ENCODE data around the gene EIF5B. TPM values are rescaled to one million over a fixed set of nuclear protein-coding genes. Genes with fewer than 3 reads are reported as not detected.

Gene EIF5B
- polyA plus RNA-seq, 2 donors: 25.9 to 27.2 TPM

- peak overlapping the region in 1 of 2 donors; percentile 15 for H3K4me3 ChIP-seq (ENCODE audit: low read depth in 1 of 2, low read length in 2 of 2)
- H3K36me3 ChIP-seq (ENCODE audit: control insufficient read depth in 2 of 2, insufficient read depth in 2 of 2, low read length in 1 of 2): peaks cover 11 to 19% of the 10 kb centered on the region in 2 donors
- H3K27ac ChIP-seq (ENCODE audit: low read depth in 2 of 2, low read length in 1 of 2): peak overlapping the region; percentile 64 to 66
- H3K27me3 ChIP-seq (ENCODE audit: control insufficient read depth in 1 of 2, insufficient read depth in 2 of 2, low read length in 2 of 2): no peaks in the 10 kb centered on the region
- H3K9me3 ChIP-seq (ENCODE audit: control insufficient read depth in 2 of 2, insufficient read depth in 1 of 2, low read depth in 1 of 2, low read length in 1 of 2): no peaks in the 10 kb centered on the region
- peaks cover 0 to 3% of the 10 kb centered on the region in 2 donors for H3K4me1 ChIP-seq (ENCODE audit: control insufficient read depth in 2 of 2, insufficient read depth in 2 of 2, low read length in 1 of 2)
- WGBS, 2 donors: 68 to 81% methylated on average over 8 of the region's 8 CpGs
Observed at GRCh38 chr2:99404039-99404796, 67.0 kb downstream of the EIF5B start.

DNA sequence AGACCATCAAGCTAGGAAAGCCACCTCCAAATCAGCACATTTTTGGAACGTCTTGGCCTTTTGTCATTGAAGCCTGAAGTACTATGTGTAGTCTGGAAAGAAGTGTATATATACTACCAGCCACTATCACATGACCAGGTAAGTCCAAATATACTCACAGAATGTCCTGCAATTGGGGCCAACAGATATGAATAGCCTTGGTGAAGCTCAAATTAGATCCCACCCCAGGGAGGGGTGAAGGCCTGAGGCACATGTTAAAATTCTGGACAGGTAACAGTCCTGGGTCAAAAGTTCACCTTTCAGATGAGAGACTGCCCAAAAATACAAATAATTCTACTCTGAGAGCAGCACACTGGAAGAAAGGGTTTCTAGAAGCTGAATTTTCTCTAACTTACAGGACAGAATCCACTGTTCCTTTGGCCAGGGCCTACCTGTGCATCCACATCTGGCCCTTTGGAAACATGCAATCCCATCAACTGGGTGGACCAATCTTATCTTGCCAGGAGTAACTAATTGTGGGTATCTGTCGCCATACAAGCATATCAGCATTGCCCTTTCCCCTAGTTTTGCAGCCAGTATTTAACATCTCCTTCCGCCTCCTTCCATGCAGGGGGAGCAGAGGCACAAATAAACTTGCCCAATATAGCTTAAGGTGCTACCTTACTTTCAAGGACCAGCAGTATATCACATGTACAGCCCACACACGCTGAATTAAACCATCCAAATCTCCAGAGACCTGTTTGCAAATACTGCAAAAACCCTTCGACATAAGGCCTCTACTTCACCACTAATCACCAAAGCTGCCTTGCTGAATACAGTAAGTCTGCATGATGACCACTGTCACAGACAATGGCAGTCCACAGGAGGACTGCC is 67.8 kb downstream of the EIF5B start:
- H3K4me3 ChIP-seq (ENCODE audit: low read depth in 1 of 2, low read length in 2 of 2): no peak overlapping the region
- H3K27me3 ChIP-seq (ENCODE audit: control insufficient read depth in 1 of 2, insufficient read depth in 2 of 2, low read length in 2 of 2): no peaks in the 10 kb centered on the region
- no peaks in the 10 kb centered on the region for H3K9me3 ChIP-seq (ENCODE audit: control insufficient read depth in 2 of 2, insufficient read depth in 1 of 2, low read depth in 1 of 2, low read length in 1 of 2)
- peaks cover 0 to 3% of the 10 kb centered on the region in 2 donors for H3K4me1 ChIP-seq (ENCODE audit: control insufficient read depth in 2 of 2, insufficient read depth in 2 of 2, low read length in 1 of 2)
- WGBS, 2 donors: 73 to 77% methylated on average over 5 of the region's 5 CpGs
- peak overlapping the region; percentile 23 to 61 for H3K27ac ChIP-seq (ENCODE audit: low read depth in 2 of 2, low read length in 1 of 2)
- peaks cover 11 to 21% of the 10 kb centered on the region in 2 donors for H3K36me3 ChIP-seq (ENCODE audit: control insufficient read depth in 2 of 2, insufficient read depth in 2 of 2, low read length in 1 of 2)

GRCh38 chr2:99406137-99406536 is 68.9 kb downstream of the EIF5B start:
- Histone ChIP-seq H3K4me3 (ENCODE audit: low read depth in 1 of 2, low read length in 2 of 2) (no peak overlapping the region), H3K27me3 (ENCODE audit: control insufficient read depth in 1 of 2, insufficient read depth in 2 of 2, low read length in 2 of 2) (no peaks in the 10 kb centered on the region), H3K4me1 (ENCODE audit: control insufficient read depth in 2 of 2, insufficient read depth in 2 of 2, low read length in 1 of 2) (peaks cover 0 to 3% of the 10 kb centered on the region in 2 donors), H3K36me3 (ENCODE audit: control insufficient read depth in 2 of 2, insufficient read depth in 2 of 2, low read length in 1 of 2) (peaks cover 11 to 24% of the 10 kb centered on the region in 2 donors), H3K9me3 (ENCODE audit: control insufficient read depth in 2 of 2, insufficient read depth in 1 of 2, low read depth in 1 of 2, low read length in 1 of 2) (no peaks in the 10 kb centered on the region), H3K27ac (ENCODE audit: low read depth in 2 of 2, low read length in 1 of 2) (no peak overlapping the region)
- 94% methylated on average over 6 of the region's 6 CpGs for WGBS, 2 donors

DNA sequence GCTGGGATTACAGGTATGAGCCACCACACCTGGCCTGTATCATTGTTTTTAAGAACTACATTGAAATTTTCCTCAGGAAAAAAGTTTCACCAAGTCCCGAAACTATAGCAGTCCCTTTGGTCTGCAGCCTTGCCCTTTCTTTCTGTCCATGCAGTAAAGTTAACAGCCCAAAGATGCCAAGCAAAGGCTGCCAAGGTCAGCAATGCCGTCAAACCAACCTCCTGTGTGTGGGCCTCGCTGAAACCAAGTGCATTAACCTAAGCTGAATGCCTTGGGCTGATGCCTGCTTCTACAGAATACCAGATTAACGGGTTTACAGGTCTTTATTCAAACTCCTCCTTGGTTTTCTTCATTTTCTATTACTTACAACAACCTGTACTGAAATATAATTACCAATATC is 73.1 kb downstream of the EIF5B start:
- H3K27ac ChIP-seq (ENCODE audit: low read depth in 2 of 2, low read length in 1 of 2): no peak overlapping the region
- H3K4me1 ChIP-seq (ENCODE audit: control insufficient read depth in 2 of 2, insufficient read depth in 2 of 2, low read length in 1 of 2): no peaks in the 10 kb centered on the region
- 91 to 97% methylated on average over 4 of the region's 4 CpGs for WGBS, 2 donors
- peaks cover 3 to 16% of the 10 kb centered on the region in 2 donors for H3K36me3 ChIP-seq (ENCODE audit: control insufficient read depth in 2 of 2, insufficient read depth in 2 of 2, low read length in 1 of 2)
- H3K9me3 ChIP-seq (ENCODE audit: control insufficient read depth in 2 of 2, insufficient read depth in 1 of 2, low read depth in 1 of 2, low read length in 1 of 2): no peaks in the 10 kb centered on the region
- H3K4me3 ChIP-seq (ENCODE audit: low read depth in 1 of 2, low read length in 2 of 2): no peak overlapping the region
- no peaks in the 10 kb centered on the region for H3K27me3 ChIP-seq (ENCODE audit: control insufficient read depth in 1 of 2, insufficient read depth in 2 of 2, low read length in 2 of 2)

- Histone ChIP-seq H3K36me3 (ENCODE audit: control insufficient read depth in 2 of 2, insufficient read depth in 2 of 2, low read length in 1 of 2) (peaks cover 0 to 17% of the 10 kb centered on the region in 2 donors), H3K4me3 (ENCODE audit: low read depth in 1 of 2, low read length in 2 of 2) (no peak overlapping the region), H3K4me1 (ENCODE audit: control insufficient read depth in 2 of 2, insufficient read depth in 2 of 2, low read length in 1 of 2) (no peaks in the 10 kb centered on the region), H3K27me3 (ENCODE audit: control insufficient read depth in 1 of 2, insufficient read depth in 2 of 2, low read length in 2 of 2) (no peaks in the 10 kb centered on the region), H3K27ac (ENCODE audit: low read depth in 2 of 2, low read length in 1 of 2) (no peak overlapping the region), H3K9me3 (ENCODE audit: control insufficient read depth in 2 of 2, insufficient read depth in 1 of 2, low read depth in 1 of 2, low read length in 1 of 2) (no peaks in the 10 kb centered on the region)
- 89 to 90% methylated on average over 1 of the region's 1 CpG for WGBS, 2 donors
Observed at GRCh38 chr2:99414566-99414965, 77.4 kb downstream of the EIF5B start.

- H3K27ac ChIP-seq (ENCODE audit: low read depth in 2 of 2, low read length in 1 of 2): no peak overlapping the region
- no peaks in the 10 kb centered on the region for H3K9me3 ChIP-seq (ENCODE audit: control insufficient read depth in 2 of 2, insufficient read depth in 1 of 2, low read depth in 1 of 2, low read length in 1 of 2)
- WGBS, 2 donors: 90 to 93% methylated on average over 3 of the region's 3 CpGs
- no peaks in the 10 kb centered on the region for H3K4me1 ChIP-seq (ENCODE audit: control insufficient read depth in 2 of 2, insufficient read depth in 2 of 2, low read length in 1 of 2)
- no peak overlapping the region for H3K4me3 ChIP-seq (ENCODE audit: low read depth in 1 of 2, low read length in 2 of 2)
- no peaks in the 10 kb centered on the region for H3K27me3 ChIP-seq (ENCODE audit: control insufficient read depth in 1 of 2, insufficient read depth in 2 of 2, low read length in 2 of 2)
- peaks cover 0 to 17% of the 10 kb centered on the region in 2 donors for H3K36me3 ChIP-seq (ENCODE audit: control insufficient read depth in 2 of 2, insufficient read depth in 2 of 2, low read length in 1 of 2)
Observed at GRCh38 chr2:99417396-99417795, 80.2 kb downstream of the EIF5B start.

DNA sequence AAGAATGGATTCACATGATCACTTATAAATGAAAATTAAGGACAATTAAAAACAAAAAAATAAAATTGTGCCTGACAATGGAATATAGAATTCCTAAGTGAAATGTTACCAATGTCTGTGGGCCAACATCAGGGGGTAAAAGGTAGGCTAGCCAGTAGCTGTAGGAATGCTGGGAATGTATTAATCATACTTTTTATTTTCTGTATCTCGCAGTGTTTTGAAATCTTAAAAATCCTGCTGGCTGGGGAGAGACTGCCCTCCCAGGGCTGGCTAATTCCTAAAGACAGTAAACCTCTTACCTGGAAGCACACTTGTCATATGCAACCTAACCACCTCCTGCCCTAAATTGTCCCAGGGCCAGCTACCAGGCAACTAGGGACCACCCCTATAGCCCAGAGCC is 82.8 kb downstream of the EIF5B start:
- 90 to 92% methylated on average over 1 of the region's 1 CpG for WGBS, 2 donors
- Histone ChIP-seq H3K4me3 (ENCODE audit: low read depth in 1 of 2, low read length in 2 of 2) (no peak overlapping the region), H3K4me1 (ENCODE audit: control insufficient read depth in 2 of 2, insufficient read depth in 2 of 2, low read length in 1 of 2) (no peaks in the 10 kb centered on the region), H3K27ac (ENCODE audit: low read depth in 2 of 2, low read length in 1 of 2) (no peak overlapping the region), H3K36me3 (ENCODE audit: control insufficient read depth in 2 of 2, insufficient read depth in 2 of 2, low read length in 1 of 2) (peaks cover 4 to 23% of the 10 kb centered on the region in 2 donors), H3K27me3 (ENCODE audit: control insufficient read depth in 1 of 2, insufficient read depth in 2 of 2, low read length in 2 of 2) (no peaks in the 10 kb centered on the region), H3K9me3 (ENCODE audit: control insufficient read depth in 2 of 2, insufficient read depth in 1 of 2, low read depth in 1 of 2, low read length in 1 of 2) (no peaks in the 10 kb centered on the region)

DNA sequence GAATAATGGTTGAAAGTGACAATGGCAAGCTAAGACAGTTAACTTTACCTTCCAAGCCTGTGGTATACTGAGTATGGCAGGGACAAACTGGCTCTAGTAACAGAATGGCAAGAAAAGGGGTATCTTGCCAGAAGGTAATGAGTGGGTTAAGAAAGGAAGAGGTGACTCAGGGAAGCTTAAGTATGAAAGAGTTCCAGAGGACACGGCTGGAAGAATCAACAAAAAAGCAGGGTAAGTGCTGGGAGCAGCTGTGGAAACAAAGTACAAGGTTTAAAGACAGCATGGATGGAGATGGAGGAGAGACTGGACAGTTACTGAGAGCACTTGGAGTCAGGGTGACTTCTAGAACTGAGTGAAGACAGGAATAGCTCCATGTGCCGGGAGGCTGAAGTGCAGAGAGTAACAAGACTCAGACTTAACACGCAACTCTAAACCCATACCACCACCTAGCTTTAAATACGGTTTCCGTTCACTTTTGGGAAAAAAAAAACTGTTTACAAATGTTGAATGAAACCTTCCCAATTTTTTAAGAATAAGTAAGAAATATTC is 83.6 kb downstream of the EIF5B start:
- Histone ChIP-seq H3K4me1 (ENCODE audit: control insufficient read depth in 2 of 2, insufficient read depth in 2 of 2, low read length in 1 of 2) (no peaks in the 10 kb centered on the region), H3K27me3 (ENCODE audit: control insufficient read depth in 1 of 2, insufficient read depth in 2 of 2, low read length in 2 of 2) (no peaks in the 10 kb centered on the region), H3K36me3 (ENCODE audit: control insufficient read depth in 2 of 2, insufficient read depth in 2 of 2, low read length in 1 of 2) (peaks cover 4 to 22% of the 10 kb centered on the region in 2 donors), H3K27ac (ENCODE audit: low read depth in 2 of 2, low read length in 1 of 2) (no peak overlapping the region), H3K9me3 (ENCODE audit: control insufficient read depth in 2 of 2, insufficient read depth in 1 of 2, low read depth in 1 of 2, low read length in 1 of 2) (no peaks in the 10 kb centered on the region), H3K4me3 (ENCODE audit: low read depth in 1 of 2, low read length in 2 of 2) (no peak overlapping the region)
- WGBS, 2 donors: 78 to 82% methylated on average over 5 of the region's 5 CpGs

DNA sequence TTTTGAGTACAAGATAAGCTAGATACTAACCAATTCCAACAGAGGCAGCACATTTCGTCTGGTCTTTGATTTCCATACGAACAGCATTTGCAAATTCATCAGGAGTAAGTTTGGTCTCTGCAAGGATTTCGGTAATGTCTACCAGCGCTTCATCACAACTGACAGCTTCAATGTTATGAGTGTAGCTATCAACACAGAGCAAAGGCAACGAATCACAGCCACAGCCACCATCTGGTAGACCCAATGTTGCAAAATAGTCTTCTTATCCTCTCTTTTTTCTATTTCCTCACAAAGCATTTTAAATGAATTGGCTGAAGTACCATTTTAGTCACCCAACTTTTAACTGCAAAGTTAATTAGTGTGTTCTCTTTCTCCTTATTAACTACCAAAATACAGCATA is 84.3 kb downstream of the EIF5B start:
- Histone ChIP-seq H3K27ac (ENCODE audit: low read depth in 2 of 2, low read length in 1 of 2) (no peak overlapping the region), H3K9me3 (ENCODE audit: control insufficient read depth in 2 of 2, insufficient read depth in 1 of 2, low read depth in 1 of 2, low read length in 1 of 2) (no peaks in the 10 kb centered on the region), H3K27me3 (ENCODE audit: control insufficient read depth in 1 of 2, insufficient read depth in 2 of 2, low read length in 2 of 2) (no peaks in the 10 kb centered on the region), H3K36me3 (ENCODE audit: control insufficient read depth in 2 of 2, insufficient read depth in 2 of 2, low read length in 1 of 2) (peaks cover 4 to 22% of the 10 kb centered on the region in 2 donors), H3K4me3 (ENCODE audit: low read depth in 1 of 2, low read length in 2 of 2) (no peak overlapping the region), H3K4me1 (ENCODE audit: control insufficient read depth in 2 of 2, insufficient read depth in 2 of 2, low read length in 1 of 2) (no peaks in the 10 kb centered on the region)
- WGBS, 2 donors: 93 to 95% methylated on average over 5 of the region's 5 CpGs
